SU-DHL-6 (cell line): ENCODE data around the gene SPHK2.

Experiments
- CTCF ChIP-seq: fragments of 200-600 bp; sonication (generic); IDR thresholded peaks from one replicate; pipeline ENCODE4 v1.5.1; 2017; ENCODE audit warnings: antibody characterized with exemption, mild to moderate bottlenecking, low read length, moderate library complexity; ENCODE audit not compliant: insufficient read depth, poor library complexity, severe bottlenecking
- EZH2phosphoT487 ChIP-seq: fragments of 200-600 bp; sonication (generic), shearing (Covaris generic); conservative IDR thresholded peaks from 2 replicates; pipeline ENCODE4 v1.6.1; 2018; ENCODE audit warnings: mild to moderate bottlenecking, antibody characterized with exemption, low read length, moderate library complexity, mixed read lengths

- no peak for TF ChIP-seq CTCF
- TF ChIP-seq EZH2phosphoT487, result no peak
These were observed 37.7 kb downstream of the SPHK2 start for GRCh38 chr19:48656840-48657474.
